ENCODE results near the gene OR2D2. TPM values are rescaled to one million over a fixed set of nuclear protein-coding genes. Genes with fewer than 3 reads are reported as not detected.

The OR2D2 gene, protein sequence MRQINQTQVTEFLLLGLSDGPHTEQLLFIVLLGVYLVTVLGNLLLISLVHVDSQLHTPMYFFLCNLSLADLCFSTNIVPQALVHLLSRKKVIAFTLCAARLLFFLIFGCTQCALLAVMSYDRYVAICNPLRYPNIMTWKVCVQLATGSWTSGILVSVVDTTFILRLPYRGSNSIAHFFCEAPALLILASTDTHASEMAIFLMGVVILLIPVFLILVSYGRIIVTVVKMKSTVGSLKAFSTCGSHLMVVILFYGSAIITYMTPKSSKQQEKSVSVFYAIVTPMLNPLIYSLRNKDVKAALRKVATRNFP
- total RNA-seq = not detected

- Mint-ChIP-seq H3K27me3 (peaks cover 9% of the 10 kb centered on the region), H3K27ac (no peak within 1 kb of the TSS), H3K4me1 (ENCODE audit: low read depth) (no peaks in the 10 kb centered on the region), H3K4me3 (no peak within 1 kb of the TSS), H3K36me3 (ENCODE audit: low read depth) (no peaks in the 10 kb centered on the region), H3K9me3 (no peaks in the 10 kb centered on the region)
- intact Hi-C loops (cut with micrococcal nuclease) = no loop called here
- TF ChIP-seq CTCF (IDR thresholded peaks at IDR 0.05) = no peak
- ChIA-PET CTCF (interaction anchor here (1.8 kb wide), 1 partner anchor 80 kb away, joined by 5 read pairs; no protein-coding TSS in a partner anchor), POLR2A (no interaction called here)
- no peak for ATAC-seq
- no peak for DNase-seq
Measured at GRCh38 chr11:6892400-6892799, at the start of gene OR2D2. OR2D2 (minus strand) TSS chr11:6892500; CDS start chr11:6892500, 0 bp downstream.

DNA sequence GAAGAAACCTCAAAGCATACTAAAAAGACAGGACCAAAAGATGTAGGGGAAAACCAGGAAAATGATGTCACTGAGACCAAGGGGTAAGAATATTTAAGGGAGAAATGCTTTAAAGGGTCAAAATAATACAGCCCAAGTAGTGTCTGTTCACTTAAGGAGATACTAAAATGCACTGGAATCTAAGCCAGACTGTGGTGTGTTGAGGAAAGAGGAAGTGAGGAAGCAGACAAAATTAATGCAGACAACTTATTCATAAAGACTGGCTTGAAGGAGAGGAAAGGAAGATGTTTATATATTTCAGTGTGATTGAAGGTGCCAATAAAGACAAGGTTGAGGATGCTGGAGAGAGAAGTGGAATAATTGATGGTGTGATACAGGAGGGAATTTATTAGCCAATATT, 49.7 kb upstream of the OR2D2 start:
- intact Hi-C loops (cut with micrococcal nuclease) = no loop called here
- H3K9me3 Mint-ChIP-seq = no peaks in the 10 kb centered on the region
- no peaks in the 10 kb centered on the region for H3K36me3 Mint-ChIP-seq (ENCODE audit: low read depth)
- ChIA-PET CTCF (no interaction called here), POLR2A (no interaction called here)
- H3K4me1 Mint-ChIP-seq (ENCODE audit: low read depth) = no peaks in the 10 kb centered on the region
- no peak for ATAC-seq
- no peak for DNase-seq
- no peaks in the 10 kb centered on the region for H3K27me3 Mint-ChIP-seq
- no peak overlapping the region for H3K4me3 Mint-ChIP-seq
- no peak for TF ChIP-seq CTCF (IDR thresholded peaks at IDR 0.05)
- H3K27ac Mint-ChIP-seq = no peak overlapping the region

GRCh38 chr11:6932145-6932544, 39.8 kb upstream of the OR2D2 start:
- Mint-ChIP-seq H3K4me3 (no peak overlapping the region), H3K9me3 (no peaks in the 10 kb centered on the region), H3K4me1 (ENCODE audit: low read depth) (peaks cover 7% of the 10 kb centered on the region), H3K36me3 (ENCODE audit: low read depth) (peaks cover 3% of the 10 kb centered on the region), H3K27me3 (peaks cover 23% of the 10 kb centered on the region), H3K27ac (no peak overlapping the region)
- ChIA-PET POLR2A (no interaction called here), CTCF (interaction anchor here (0.7 to 1.3 kb wide), 2 partner anchors 13 to 120 kb away, joined by 3 read pairs; no protein-coding TSS in a partner anchor)
- intact Hi-C loops (cut with micrococcal nuclease) = no loop called here
- DNase-seq (peak; percentile 19), ATAC-seq (peak; percentile 10)
- TF ChIP-seq CTCF (IDR thresholded peaks at IDR 0.05) = no peak

DNA sequence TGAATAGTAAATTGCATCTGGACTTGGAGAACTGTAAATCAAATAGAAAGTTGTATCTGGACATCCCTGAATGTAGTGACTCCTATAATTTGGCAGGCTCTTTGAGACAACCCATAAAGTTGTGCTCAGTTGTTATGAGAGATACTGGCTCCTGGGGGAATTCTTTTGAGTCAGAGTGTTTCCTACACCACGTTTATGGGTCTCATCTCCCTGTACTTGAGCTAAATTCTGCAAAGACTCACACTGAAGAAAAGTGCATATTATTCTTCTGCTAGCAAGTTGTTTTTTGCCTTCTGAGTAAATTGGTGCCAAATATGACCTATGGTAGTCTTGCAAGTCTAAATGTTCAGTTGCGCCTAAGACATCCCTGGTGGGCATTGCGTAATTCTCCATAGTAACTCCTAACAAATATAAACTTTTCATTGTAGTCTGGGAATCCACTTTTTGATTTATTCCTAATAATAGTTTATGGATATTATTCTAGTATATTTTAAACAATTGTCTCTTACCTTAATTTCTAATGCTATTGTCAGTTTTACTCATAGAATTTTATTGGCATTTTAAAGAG, 38.9 kb upstream of the OR2D2 start:
- ChIA-PET POLR2A (no interaction called here), CTCF (no interaction called here)
- Mint-ChIP-seq H3K4me1 (ENCODE audit: low read depth) (peaks cover 12% of the 10 kb centered on the region), H3K27ac (no peak overlapping the region), H3K27me3 (peaks cover 27% of the 10 kb centered on the region), H3K9me3 (no peaks in the 10 kb centered on the region), H3K36me3 (ENCODE audit: low read depth) (peaks cover 3% of the 10 kb centered on the region), H3K4me3 (no peak overlapping the region)
- no peak for ATAC-seq
- intact Hi-C loops (cut with micrococcal nuclease) = no loop called here
- DNase-seq = no peak
- TF ChIP-seq CTCF (IDR thresholded peaks at IDR 0.05) = no peak

DNA sequence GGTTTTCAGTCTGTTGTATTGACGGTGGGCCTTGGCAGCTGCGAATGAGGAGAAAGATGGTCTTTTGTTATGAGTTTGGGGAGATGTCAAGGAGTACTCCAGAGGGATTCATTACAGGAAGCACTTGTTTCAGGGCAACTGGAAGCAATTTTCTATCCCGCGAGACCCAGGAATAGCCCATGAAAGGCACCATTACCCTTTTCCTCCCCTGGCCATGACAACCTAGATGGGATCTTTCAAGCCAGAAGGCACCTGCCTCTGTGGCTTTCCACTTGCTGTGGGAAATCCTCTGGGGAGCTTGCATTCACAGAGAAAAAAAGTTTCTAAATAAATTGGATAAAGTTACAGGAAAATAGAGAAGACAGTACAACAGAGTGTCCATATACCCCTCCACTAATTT, 36.6 kb upstream of the OR2D2 start:
- ChIA-PET POLR2A (no interaction called here), CTCF (no interaction called here)
- H3K4me3 Mint-ChIP-seq = no peak overlapping the region
- peaks cover 20% of the 10 kb centered on the region for H3K4me1 Mint-ChIP-seq (ENCODE audit: low read depth)
- intact Hi-C loops (cut with micrococcal nuclease) = no loop called here
- no peaks in the 10 kb centered on the region for H3K9me3 Mint-ChIP-seq
- no peak for DNase-seq
- peaks cover 41% of the 10 kb centered on the region for H3K27me3 Mint-ChIP-seq
- TF ChIP-seq CTCF (IDR thresholded peaks at IDR 0.05) = no peak
- peaks cover 3% of the 10 kb centered on the region for H3K36me3 Mint-ChIP-seq (ENCODE audit: low read depth)
- no peak for ATAC-seq
- H3K27ac Mint-ChIP-seq = no peak overlapping the region

Measured in activated CD8-positive, alpha-beta T cell treated with anti-CD3 and anti-CD28 coated beads for 36 hours (primary cell).